Osteoblast (primary cell): ENCODE data around the gene KIFAP3. TPM values are rescaled to one million over a fixed set of nuclear protein-coding genes. Genes with fewer than 3 reads are reported as not detected.

ENCODE experiments used
- DNase-seq: peaks from one replicate; pipeline ENCODE4 v3.0.0; 2011; ENCODE audit warnings: low spot score, mixed read lengths; ENCODE audit not compliant: insufficient read length; ENCODE audit errors: missing footprints
- H2AFZ ChIP-seq: 2 replicates; pipeline ENCODE4 v1.6.0; 2011; ENCODE audit warnings: mild to moderate bottlenecking, low read length
- H3K27ac ChIP-seq: 2 replicates; pipeline ENCODE4 v1.5.1; 2011; ENCODE audit warnings: mild to moderate bottlenecking, low read depth, low read length, moderate library complexity
- H3K27me3 ChIP-seq: 2 replicates; pipeline ENCODE4 v1.6.0; 2012; ENCODE audit warnings: mild to moderate bottlenecking, control low read depth, inconsistent platforms, low read length, moderate library complexity; ENCODE audit not compliant: insufficient read depth
- H3K36me3 ChIP-seq: 2 replicates; pipeline ENCODE4 v1.5.1; 2011; ENCODE audit warnings: mild to moderate bottlenecking, low read length, control low read depth, moderate library complexity; ENCODE audit not compliant: insufficient read depth
- H3K4me1 ChIP-seq: 2 replicates; pipeline ENCODE4 v1.5.1; 2011; ENCODE audit warnings: mild to moderate bottlenecking, low read length, control low read depth, moderate library complexity; ENCODE audit not compliant: insufficient read depth
- H3K4me2 ChIP-seq: 2 replicates; pipeline ENCODE4 v1.6.0; 2011; ENCODE audit warnings: mild to moderate bottlenecking, low read length; ENCODE audit not compliant: insufficient read depth
- H3K4me3 ChIP-seq: fragments of 200-600 bp; sonication (generic); 3 replicates; pipeline ENCODE4 v1.5.1; 2012; ENCODE audit warnings: mild to moderate bottlenecking, low read length, inconsistent platforms; ENCODE audit not compliant: insufficient read depth
- H3K79me2 ChIP-seq: 2 replicates; pipeline ENCODE4 v1.6.0; 2012; ENCODE audit warnings: mild to moderate bottlenecking, low read length, control low read depth, inconsistent platforms; ENCODE audit not compliant: insufficient read depth
- H3K9me3 ChIP-seq: 2 replicates; pipeline ENCODE4 v1.5.1; 2011; ENCODE audit warnings: low read depth, low read length, control low read depth
- H4K20me1 ChIP-seq: 2 replicates; pipeline ENCODE4 v1.6.0; 2012; ENCODE audit warnings: mild to moderate bottlenecking, low read length, control low read depth; ENCODE audit not compliant: insufficient read depth
- total RNA-seq: library from RNA; depleted of rRNA; stranded (reverse); fragments of >200 nt; gene quantifications from 2 replicates; pipeline ENCODE4 v1.2.3, GENCODE V29; 2012
- TF ChIP-seq, protein P1 (sequence below): IDR thresholded peaks from 2 replicates; pipeline ENCODE4 v1.5.1; 2011; ENCODE audit warnings: mild to moderate bottlenecking, low read depth, low read length, moderate library complexity; ENCODE audit errors: extremely low read depth

Gene KIFAP3
- total RNA-seq, 1 donor, result 44.9 TPM

DNA sequence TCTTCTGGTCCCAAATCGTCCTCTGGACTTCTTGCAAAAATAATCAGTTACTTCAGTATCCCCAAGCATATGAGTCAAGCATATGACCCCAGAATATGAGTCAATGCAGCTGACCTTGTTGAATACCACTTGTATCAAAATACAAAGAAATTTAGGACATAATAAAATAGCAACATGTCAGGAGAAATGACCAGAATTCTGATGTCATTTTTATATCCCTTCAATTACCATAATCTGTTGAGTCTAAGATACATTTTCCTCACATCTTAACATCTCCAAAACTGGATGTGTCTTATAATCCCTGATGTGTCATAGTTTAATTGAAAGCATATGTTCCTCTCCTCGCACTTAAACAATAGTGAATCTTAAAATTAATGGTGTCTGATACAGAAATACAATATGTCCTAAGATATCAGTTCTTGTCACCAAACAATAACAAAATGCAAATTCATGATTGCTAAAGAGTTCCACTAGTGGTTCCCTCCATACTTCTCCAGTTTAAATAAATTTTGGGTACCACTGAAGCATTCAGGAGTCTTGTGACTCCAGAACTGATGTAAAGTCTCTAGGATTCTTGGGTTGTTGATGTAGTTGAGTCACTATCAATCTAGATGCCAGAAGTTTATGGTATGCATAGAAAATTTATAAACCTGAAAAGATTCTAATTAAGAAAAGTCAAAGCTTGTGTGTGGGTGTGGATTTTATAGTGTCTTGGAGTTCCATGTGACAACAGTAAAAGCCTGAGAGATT is 41.8 kb downstream of the KIFAP3 start:
- Histone ChIP-seq H3K4me1 (peaks cover 11% of the 10 kb centered on the region), H3K27ac (peak overlapping the region; percentile 45), H3K27me3 (no peaks in the 10 kb centered on the region), H3K9me3 (no peaks in the 10 kb centered on the region), H2AFZ (no peak overlapping the region), H4K20me1 (no peaks in the 10 kb centered on the region), H3K4me2 (no peak overlapping the region), H3K4me3 (no peak overlapping the region), H3K36me3 (no peaks in the 10 kb centered on the region), H3K79me2 (no peaks in the 10 kb centered on the region)
- DNase-seq, result peak; percentile 36
- TF ChIP-seq, protein P1, sequence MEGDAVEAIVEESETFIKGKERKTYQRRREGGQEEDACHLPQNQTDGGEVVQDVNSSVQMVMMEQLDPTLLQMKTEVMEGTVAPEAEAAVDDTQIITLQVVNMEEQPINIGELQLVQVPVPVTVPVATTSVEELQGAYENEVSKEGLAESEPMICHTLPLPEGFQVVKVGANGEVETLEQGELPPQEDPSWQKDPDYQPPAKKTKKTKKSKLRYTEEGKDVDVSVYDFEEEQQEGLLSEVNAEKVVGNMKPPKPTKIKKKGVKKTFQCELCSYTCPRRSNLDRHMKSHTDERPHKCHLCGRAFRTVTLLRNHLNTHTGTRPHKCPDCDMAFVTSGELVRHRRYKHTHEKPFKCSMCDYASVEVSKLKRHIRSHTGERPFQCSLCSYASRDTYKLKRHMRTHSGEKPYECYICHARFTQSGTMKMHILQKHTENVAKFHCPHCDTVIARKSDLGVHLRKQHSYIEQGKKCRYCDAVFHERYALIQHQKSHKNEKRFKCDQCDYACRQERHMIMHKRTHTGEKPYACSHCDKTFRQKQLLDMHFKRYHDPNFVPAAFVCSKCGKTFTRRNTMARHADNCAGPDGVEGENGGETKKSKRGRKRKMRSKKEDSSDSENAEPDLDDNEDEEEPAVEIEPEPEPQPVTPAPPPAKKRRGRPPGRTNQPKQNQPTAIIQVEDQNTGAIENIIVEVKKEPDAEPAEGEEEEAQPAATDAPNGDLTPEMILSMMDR, result no peak

GRCh38 chr1:170030212-170030611 is 44.3 kb downstream of the KIFAP3 start:
- Histone ChIP-seq H3K9me3 (no peaks in the 10 kb centered on the region), H3K36me3 (no peaks in the 10 kb centered on the region), H3K27ac (no peak overlapping the region), H4K20me1 (no peaks in the 10 kb centered on the region), H3K27me3 (no peaks in the 10 kb centered on the region), H3K79me2 (no peaks in the 10 kb centered on the region), H3K4me3 (no peak overlapping the region), H3K4me2 (no peak overlapping the region), H3K4me1 (peaks cover 11% of the 10 kb centered on the region), H2AFZ (no peak overlapping the region)
- DNase-seq, result no peak
- TF ChIP-seq, protein P1, result no peak

GRCh38 chr1:170027760-170028159 is 46.7 kb downstream of the KIFAP3 start:
- Histone ChIP-seq H3K27me3 (no peaks in the 10 kb centered on the region), H3K27ac (no peak overlapping the region), H3K9me3 (no peaks in the 10 kb centered on the region), H3K36me3 (no peaks in the 10 kb centered on the region), H3K4me3 (no peak overlapping the region), H3K4me2 (no peak overlapping the region), H3K79me2 (no peaks in the 10 kb centered on the region), H2AFZ (no peak overlapping the region), H4K20me1 (no peaks in the 10 kb centered on the region), H3K4me1 (peaks cover 8% of the 10 kb centered on the region)
- TF ChIP-seq, protein P1, result no peak
- peak; percentile 13 for DNase-seq

DNA sequence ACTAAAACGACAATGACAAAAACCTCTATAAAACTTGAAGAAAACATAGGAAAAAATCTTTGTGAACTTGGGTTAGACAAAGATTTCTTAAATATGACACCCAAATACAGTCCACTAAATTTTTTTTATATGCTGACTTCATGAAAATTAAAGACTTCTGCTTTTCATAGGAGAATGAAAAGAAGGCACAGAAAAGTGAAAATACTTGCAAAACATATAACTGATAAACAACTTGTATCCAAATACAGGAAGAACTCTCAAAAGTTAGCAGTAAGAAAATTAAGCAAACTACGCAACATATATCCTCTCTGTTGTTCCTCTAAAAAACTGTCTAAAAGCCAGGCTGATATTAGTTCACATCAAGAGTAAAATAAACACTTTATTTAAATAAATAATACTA is 53.6 kb downstream of the KIFAP3 start:
- Histone ChIP-seq H2AFZ (no peak overlapping the region), H3K27ac (no peak overlapping the region), H3K4me3 (no peak overlapping the region), H4K20me1 (no peaks in the 10 kb centered on the region), H3K4me2 (no peak overlapping the region), H3K9me3 (no peaks in the 10 kb centered on the region), H3K36me3 (no peaks in the 10 kb centered on the region), H3K4me1 (no peaks in the 10 kb centered on the region), H3K27me3 (no peaks in the 10 kb centered on the region), H3K79me2 (no peaks in the 10 kb centered on the region)
- TF ChIP-seq, protein P1, result no peak
- DNase-seq, result no peak
